Stimulated activated naive CD4-positive, alpha-beta T cell (primary cell): ENCODE results near the gene IFITM5.

ENCODE experiments used
- DNase-seq, 6 experiments: peaks; one replicate each; lab custom pipeline; 2025; lab: John Stamatoyannopoulos, UW

The IFITM5 gene

DNA sequence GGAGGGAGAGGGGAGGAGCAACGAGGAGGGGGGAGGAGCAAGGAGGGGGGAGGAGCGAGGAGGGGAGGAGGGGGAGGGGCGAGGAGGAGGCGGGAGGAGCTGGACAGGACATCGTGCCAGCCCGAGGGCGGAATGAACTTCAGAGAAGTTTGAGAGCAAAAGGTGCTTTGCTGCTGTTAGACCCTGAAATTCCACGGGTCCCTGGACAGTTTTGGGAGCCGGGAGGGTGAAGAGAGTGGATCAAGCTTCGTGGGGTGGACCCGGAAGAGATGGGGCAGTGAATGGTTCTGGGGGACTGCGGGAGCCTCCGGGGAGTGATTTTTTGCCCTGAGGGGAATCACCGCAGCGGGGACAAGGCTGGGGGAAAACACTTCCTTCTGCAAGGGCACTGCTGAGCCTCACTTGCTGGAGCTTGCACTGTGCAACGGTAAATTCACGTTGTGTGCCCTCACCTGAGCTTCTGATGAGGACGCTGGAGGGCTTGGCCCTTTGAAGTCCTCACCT is 31.8 kb downstream of the IFITM5 start:
- DNase-seq, result peak; percentile 59 to 76 (median 66)

- DNase-seq, result peak in 2 of 6 experiments; percentile 67 to 73
Measured at GRCh38 chr11:266676-267439, 32.5 kb downstream of the IFITM5 start.

- no peak for DNase-seq
Measured at GRCh38 chr11:261624-262023, 37.7 kb downstream of the IFITM5 start.

- DNase-seq, result peak in 1 of 6 experiments; percentile 6
Measured at GRCh38 chr11:259413-259812, 39.9 kb downstream of the IFITM5 start.

GRCh38 chr11:257766-258493 is 41.4 kb downstream of the IFITM5 start:
- no peak for DNase-seq

GRCh38 chr11:256952-257737 is 42.2 kb downstream of the IFITM5 start:
- no peak for DNase-seq

DNA sequence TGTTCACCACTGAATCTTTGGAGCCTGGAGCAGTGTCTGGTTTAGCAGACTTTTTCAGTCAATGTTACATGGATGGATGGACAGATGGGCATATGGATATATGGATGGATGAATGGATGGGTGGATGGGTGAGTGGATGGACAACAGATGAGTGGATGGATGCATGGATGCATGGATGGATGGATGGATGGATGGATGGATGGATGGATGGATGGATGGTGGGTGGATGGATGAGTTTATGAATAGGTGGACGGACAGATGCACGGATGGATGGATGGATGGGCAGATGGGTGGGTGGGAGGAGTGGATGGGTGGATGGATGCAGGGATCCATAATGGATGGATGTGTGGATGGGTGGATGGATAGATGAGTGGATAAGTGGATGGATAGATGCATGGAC is 43.5 kb downstream of the IFITM5 start:
- DNase-seq, result no peak

DNA sequence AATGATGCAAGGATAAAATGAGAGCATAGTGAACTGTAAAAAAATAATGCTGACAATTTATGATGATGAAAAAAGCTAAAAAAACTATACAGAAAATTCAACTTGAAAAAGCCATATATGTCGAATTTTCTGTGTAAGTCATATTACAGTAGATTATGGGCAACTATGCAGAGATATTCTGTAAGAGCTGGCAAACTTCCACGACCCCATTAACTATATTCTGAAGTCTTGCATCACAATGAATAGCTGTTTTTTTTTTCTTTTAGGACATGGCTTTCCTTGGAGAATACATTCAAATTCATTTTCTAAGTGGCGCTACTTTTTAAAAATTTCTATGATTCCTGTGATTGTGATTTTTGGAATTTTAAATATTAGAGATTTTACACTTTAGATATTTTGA is 44.1 kb downstream of the IFITM5 start:
- DNase-seq, result no peak

GRCh38 chr11:253886-254270 is 45.4 kb downstream of the IFITM5 start:
- DNase-seq, result no peak

DNA sequence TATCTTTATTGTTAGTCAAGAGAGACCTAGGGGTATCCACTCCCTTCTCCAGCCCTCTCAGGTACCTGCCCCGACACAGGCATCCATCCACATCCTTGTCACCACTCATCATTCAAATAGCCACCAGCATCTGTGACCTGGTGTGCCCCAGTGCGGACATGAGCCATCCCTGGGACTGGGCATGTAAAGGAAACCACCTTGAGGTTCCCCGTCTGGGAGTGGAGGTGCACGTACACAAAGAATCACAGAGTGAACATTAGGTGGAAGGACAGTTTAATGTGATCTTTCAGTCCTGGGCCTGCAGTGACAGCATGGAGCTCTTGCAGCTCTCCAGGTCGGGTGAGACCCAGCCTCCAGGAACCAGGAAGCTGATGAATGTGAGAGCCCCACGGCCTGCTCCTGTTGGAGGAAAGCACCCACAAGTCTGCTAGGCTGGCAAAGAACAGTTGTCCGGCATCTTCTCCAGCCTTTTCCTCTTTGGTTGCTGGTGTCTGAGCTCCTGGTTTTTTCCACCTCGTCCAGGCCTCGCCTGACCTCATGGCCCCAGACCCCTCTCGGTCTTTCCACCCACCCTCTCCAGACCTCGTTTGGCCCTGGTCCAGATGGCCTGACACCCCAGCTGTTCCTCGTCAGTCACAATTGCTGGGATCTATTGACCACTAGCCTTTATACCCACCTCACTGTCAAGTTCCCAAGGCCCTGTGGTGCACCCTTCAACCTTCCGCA is 46.0 kb downstream of the IFITM5 start:
- DNase-seq, result no peak

DNA sequence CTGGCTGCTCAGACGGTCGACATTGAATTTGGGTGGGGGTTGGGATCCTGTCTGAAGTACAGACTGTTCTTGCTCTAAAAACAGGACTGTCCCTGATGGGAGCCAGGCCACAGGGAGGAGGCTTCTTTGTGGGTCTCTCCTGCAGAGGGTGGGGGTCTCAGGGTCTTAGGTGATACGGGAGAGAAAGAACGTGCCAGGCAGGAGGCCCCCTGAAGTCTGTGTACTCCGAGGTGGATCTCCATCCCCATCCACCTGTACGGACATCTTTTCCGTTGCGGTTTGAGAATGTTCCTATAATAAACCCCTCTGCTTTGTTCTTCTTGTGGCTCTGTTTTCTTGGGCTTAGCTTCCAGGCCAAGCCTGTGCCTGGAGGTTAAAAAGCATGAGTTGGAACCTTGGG is 46.7 kb downstream of the IFITM5 start:
- DNase-seq, result no peak

- no peak for DNase-seq
Measured at GRCh38 chr11:251550-251949, 47.8 kb downstream of the IFITM5 start.

GRCh38 chr11:250740-251299 is 48.5 kb downstream of the IFITM5 start:
- DNase-seq, result peak; percentile 69 to 86 (median 77)

- no peak for DNase-seq
Measured at GRCh38 chr11:250274-250673, 49.1 kb downstream of the IFITM5 start.

DNA sequence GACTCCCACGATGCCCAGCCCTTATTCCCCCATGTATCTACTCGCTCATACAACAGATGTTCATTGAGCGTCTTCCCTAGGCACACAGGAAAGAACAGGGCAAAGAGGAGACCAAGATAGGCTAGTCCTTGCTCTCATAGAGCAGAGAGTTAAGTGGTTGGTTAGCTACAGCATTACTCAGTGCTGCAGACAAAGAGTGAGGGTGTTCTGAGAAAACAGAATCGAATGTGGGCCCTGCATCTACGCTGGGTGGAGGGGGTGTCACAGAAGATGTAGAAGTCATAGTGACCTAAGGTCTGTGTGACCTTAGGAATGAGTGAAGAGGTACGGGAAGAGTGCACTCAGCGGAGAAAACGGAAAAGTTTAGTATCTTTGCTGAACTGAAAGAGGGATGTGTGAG is 50.3 kb downstream of the IFITM5 start:
- no peak for DNase-seq
